ENCODE data around the gene AATF. TPM values are rescaled to one million over a fixed set of nuclear protein-coding genes. Genes with fewer than 3 reads are reported as not detected.

Gene AATF
- total RNA-seq, 2 experiments from 2014 or later, result 58.9 to 69.8 TPM

DNA sequence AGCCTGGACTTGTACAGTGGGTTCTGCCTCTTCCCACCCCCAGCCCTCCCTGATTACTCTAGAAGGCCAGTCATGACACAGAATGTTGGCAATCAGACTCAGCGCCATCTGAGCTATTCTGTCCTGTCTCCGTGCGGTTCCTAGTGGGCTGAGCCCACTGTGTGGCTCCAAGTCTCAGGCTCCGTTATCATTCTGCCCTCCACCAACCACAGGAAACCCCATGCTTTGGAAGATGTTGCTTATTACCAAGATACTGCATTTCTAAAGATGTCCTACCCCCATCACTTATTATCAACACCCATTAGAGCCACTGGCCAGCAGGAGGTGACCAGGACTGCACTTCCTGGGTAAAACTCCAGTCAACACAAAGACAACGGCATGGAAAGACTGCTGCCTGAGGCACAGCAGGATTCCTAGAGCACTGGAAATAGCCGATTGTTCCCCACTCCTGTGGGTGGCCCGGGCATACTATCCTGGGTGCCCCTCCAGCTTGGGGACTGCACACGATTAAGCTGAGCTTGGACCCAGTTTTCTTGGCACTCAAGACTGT lies 133.6 kb downstream of the AATF start:
- Mint-ChIP-seq H3K4me3 (no peak overlapping the region), H3K4me1 (ENCODE audit: low read depth) (no peaks in the 10 kb centered on the region), H3K27ac (no peak overlapping the region), H3K36me3 (ENCODE audit: low read depth) (peaks cover 23% of the 10 kb centered on the region), H3K9me3 (peaks cover 9% of the 10 kb centered on the region), H3K27me3 (ENCODE audit: low read depth) (no peaks in the 10 kb centered on the region)
- CTCF ChIA-PET, result interaction anchor here (0.9 kb wide), 1 partner anchor 311 kb away, joined by 3 read pairs; no protein-coding TSS in a partner anchor
- DNase-seq, result no peak
- intact Hi-C loops (cut with micrococcal nuclease), result no loop called here

- intact Hi-C loops (cut with micrococcal nuclease), result no loop called here
- H3K27ac Mint-ChIP-seq, result no peak overlapping the region
- H3K9me3 Mint-ChIP-seq, result peaks cover 9% of the 10 kb centered on the region
- peaks cover under 1% of the 10 kb centered on the region for H3K4me1 Mint-ChIP-seq (ENCODE audit: low read depth)
- CTCF ChIA-PET, result no interaction called here
- no peak overlapping the region for H3K4me3 Mint-ChIP-seq
- no peak for DNase-seq
- peaks cover 29% of the 10 kb centered on the region for H3K36me3 Mint-ChIP-seq (ENCODE audit: low read depth)
- H3K27me3 Mint-ChIP-seq (ENCODE audit: low read depth), result no peaks in the 10 kb centered on the region
These were observed 134.2 kb downstream of the AATF start for GRCh38 chr17:37082985-37083384.

DNA sequence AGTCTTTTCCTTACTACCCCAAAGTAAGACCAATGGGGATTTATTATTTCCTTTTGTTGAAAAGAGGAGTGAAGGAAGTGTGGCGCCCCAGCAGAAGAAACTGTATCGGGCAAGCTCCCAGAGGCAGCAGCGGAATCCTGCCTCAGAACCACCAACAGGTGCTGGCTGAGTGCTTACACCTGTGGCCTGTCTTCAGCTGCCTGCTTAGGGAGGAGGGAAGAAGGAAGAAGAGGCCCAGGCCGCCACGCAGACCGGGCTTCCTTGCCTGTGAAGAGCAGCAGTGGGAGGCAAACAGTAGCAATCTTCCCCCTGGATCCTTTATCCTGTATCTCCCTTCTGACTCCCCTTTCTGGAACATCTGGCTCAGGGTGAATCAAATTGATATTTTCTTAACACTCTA lies 134.7 kb downstream of the AATF start:
- Mint-ChIP-seq H3K27me3 (ENCODE audit: low read depth) (no peaks in the 10 kb centered on the region), H3K4me1 (ENCODE audit: low read depth) (peaks cover 4% of the 10 kb centered on the region), H3K36me3 (ENCODE audit: low read depth) (peaks cover 31% of the 10 kb centered on the region), H3K4me3 (no peak overlapping the region), H3K27ac (no peak overlapping the region), H3K9me3 (peaks cover 9% of the 10 kb centered on the region)
- no peak for DNase-seq
- CTCF ChIA-PET, result no interaction called here
- intact Hi-C loops (cut with micrococcal nuclease), result no loop called here

GRCh38 chr17:37084372-37084771 lies 135.6 kb downstream of the AATF start:
- H3K27ac Mint-ChIP-seq, result no peak overlapping the region
- intact Hi-C loops (cut with micrococcal nuclease), result no loop called here
- H3K27me3 Mint-ChIP-seq (ENCODE audit: low read depth), result no peaks in the 10 kb centered on the region
- CTCF ChIA-PET, result interaction anchor here (0.6 kb wide), 1 partner anchor 314 kb away, joined by 4 read pairs; no protein-coding TSS in a partner anchor
- H3K4me1 Mint-ChIP-seq (ENCODE audit: low read depth), result peaks cover 14% of the 10 kb centered on the region
- H3K9me3 Mint-ChIP-seq, result peaks cover 6% of the 10 kb centered on the region
- no peak for DNase-seq
- H3K4me3 Mint-ChIP-seq, result no peak overlapping the region
- peaks cover 38% of the 10 kb centered on the region for H3K36me3 Mint-ChIP-seq (ENCODE audit: low read depth)

DNA sequence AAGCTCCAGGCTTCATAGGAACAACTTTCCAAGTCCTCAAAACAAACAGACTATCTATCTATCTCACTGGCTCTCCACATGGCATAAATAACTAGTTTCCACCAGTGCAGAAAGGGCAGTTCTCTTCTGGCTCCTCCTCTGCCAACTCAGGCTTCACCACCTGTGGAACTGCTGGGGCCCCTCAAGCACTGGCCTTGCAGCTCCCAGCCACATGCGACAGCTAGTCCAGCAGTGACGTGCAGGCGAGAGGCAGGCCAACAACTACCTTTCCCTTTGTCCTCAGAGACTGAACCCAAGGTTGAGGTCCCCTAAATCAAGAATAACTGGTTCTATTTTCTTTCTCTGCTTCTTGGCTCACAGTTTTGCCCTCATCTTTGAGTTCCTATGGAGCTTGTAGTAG lies 137.6 kb downstream of the AATF start:
- H3K27ac Mint-ChIP-seq, result no peak overlapping the region
- DNase-seq, result no peak
- peaks cover 32% of the 10 kb centered on the region for H3K4me1 Mint-ChIP-seq (ENCODE audit: low read depth)
- peaks cover 1% of the 10 kb centered on the region for H3K9me3 Mint-ChIP-seq
- no peaks in the 10 kb centered on the region for H3K27me3 Mint-ChIP-seq (ENCODE audit: low read depth)
- H3K36me3 Mint-ChIP-seq (ENCODE audit: low read depth), result peaks cover 48% of the 10 kb centered on the region
- CTCF ChIA-PET, result interaction anchor here (0.6 kb wide), 1 partner anchor 1238 kb away, joined by 4 read pairs; no protein-coding TSS in a partner anchor
- intact Hi-C loops (cut with micrococcal nuclease), result no loop called here
- no peak overlapping the region for H3K4me3 Mint-ChIP-seq

DNA sequence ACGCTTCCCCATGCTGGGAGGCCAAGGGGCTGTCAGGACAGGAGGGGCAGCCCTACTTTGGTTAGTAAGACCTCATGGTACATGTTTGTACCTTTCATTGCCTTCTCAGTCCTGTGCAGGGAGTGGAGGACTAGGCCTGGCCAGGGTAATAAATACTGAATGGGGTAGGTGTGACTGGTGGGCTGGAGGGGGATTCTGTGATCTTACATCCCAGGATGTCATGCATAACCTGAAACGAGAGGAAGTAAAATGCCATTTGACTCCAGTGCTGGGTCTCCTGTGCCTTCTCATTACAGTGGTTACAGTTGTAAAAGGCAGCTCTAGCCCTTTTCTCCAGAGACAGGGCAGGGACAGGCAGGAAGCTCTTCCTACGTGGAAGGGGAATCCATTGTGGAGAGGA lies 138.2 kb downstream of the AATF start:
- Mint-ChIP-seq H3K4me1 (ENCODE audit: low read depth) (peaks cover 32% of the 10 kb centered on the region), H3K36me3 (ENCODE audit: low read depth) (peaks cover 47% of the 10 kb centered on the region), H3K27me3 (ENCODE audit: low read depth) (no peaks in the 10 kb centered on the region), H3K27ac (no peak overlapping the region), H3K4me3 (no peak overlapping the region), H3K9me3 (no peaks in the 10 kb centered on the region)
- CTCF ChIA-PET, result no interaction called here
- DNase-seq, result no peak
- intact Hi-C loops (cut with micrococcal nuclease), result no loop called here

DNA sequence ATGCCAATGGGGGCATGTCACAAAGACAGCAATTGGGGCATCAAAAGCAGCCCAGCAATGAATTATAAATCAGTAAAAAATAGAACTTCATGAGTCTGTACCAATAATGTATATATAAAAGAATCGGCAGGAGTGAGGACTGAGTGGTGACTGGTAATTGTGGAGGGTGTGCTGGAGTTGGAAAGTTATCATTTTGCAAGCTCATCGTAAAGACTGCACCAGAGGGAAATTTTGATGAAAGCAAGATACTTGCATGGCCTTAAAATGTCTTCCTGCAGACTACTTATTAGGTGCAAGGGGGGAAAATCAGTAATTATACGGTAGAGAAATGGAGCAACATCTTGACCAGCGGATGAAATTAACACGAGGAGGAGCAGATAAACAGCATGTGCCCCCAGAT lies 138.9 kb downstream of the AATF start:
- no peak overlapping the region for H3K4me3 Mint-ChIP-seq

GRCh38 chr17:37088459-37088858 lies 139.7 kb downstream of the AATF start:
- intact Hi-C loops (cut with micrococcal nuclease), result no loop called here
- Mint-ChIP-seq H3K4me3 (no peak overlapping the region), H3K36me3 (ENCODE audit: low read depth) (peaks cover 49% of the 10 kb centered on the region), H3K27me3 (ENCODE audit: low read depth) (no peaks in the 10 kb centered on the region), H3K9me3 (no peaks in the 10 kb centered on the region), H3K4me1 (ENCODE audit: low read depth) (peaks cover 32% of the 10 kb centered on the region), H3K27ac (no peak overlapping the region)
- DNase-seq, result peak; percentile 24
- CTCF ChIA-PET, result interaction anchor here (3.3 kb wide), 1 partner anchor 42 kb away, joined by 9 read pairs; no protein-coding TSS in a partner anchor

More for the DNA sequence above, 138.9 kb downstream of the AATF start:
- H3K4me1 Mint-ChIP-seq (ENCODE audit: low read depth), result peaks cover 32% of the 10 kb centered on the region
- intact Hi-C loops (cut with micrococcal nuclease), result no loop called here
- H3K27me3 Mint-ChIP-seq (ENCODE audit: low read depth), result no peaks in the 10 kb centered on the region
- DNase-seq, result no peak
- peaks cover 47% of the 10 kb centered on the region for H3K36me3 Mint-ChIP-seq (ENCODE audit: low read depth)
- no peaks in the 10 kb centered on the region for H3K9me3 Mint-ChIP-seq
- CTCF ChIA-PET, result no interaction called here
- H3K27ac Mint-ChIP-seq, result no peak overlapping the region

DNA sequence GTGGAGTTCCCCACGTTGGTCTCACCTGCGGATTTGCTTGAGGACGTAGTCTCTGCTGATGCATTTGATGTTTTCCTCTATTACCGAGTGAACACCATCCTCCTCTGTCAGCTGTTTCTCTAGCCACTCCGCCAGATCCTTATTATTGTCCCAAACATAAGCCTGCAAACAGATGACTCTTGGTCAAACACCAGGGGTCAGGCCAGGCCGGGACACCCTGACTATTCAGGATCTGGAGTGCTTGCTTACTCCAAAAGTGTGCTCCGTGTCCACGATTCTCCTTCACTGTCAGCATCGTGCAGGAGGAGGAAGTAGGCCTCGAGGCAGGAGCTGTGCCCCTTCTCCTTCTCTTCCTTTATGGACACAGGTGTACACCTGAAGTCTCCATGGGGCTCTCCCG lies 140.2 kb downstream of the AATF start:
- intact Hi-C loops (cut with micrococcal nuclease), result no loop called here
- no peak for DNase-seq
- no peaks in the 10 kb centered on the region for H3K27me3 Mint-ChIP-seq (ENCODE audit: low read depth)
- H3K36me3 Mint-ChIP-seq (ENCODE audit: low read depth), result peaks cover 49% of the 10 kb centered on the region
- no peaks in the 10 kb centered on the region for H3K9me3 Mint-ChIP-seq
- peaks cover 32% of the 10 kb centered on the region for H3K4me1 Mint-ChIP-seq (ENCODE audit: low read depth)
- no peak overlapping the region for H3K4me3 Mint-ChIP-seq
- no peak overlapping the region for H3K27ac Mint-ChIP-seq
- CTCF ChIA-PET, result interaction anchor here (0.5 to 3.3 kb wide), 2 partner anchors 42 to 126 kb away, joined by 3 to 9 read pairs; no protein-coding TSS in a partner anchor

DNA sequence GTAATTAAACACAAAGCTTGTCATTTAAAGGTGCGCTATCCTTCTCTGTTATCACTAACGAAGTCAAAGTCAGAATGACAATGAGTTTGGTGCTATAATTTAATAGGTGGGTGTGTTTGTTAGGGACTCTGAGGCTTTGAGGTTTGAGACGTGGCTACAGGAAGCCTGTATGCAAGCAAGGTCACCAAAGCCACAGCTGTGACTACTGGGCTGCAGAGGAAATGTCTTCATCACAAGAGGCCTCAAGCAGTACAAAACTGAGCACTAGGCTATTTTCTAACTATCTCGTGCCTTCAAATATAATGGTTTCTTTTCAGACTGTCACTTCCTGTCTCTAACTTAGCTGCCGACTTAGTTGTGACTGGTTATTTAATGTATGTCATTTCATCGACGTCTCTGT lies 141.2 kb downstream of the AATF start:
- no peak overlapping the region for H3K4me3 Mint-ChIP-seq
- H3K27ac Mint-ChIP-seq, result peak overlapping the region; percentile 65
- intact Hi-C loops (cut with micrococcal nuclease), result no loop called here
- DNase-seq, result peak; percentile 54
- CTCF ChIA-PET, result interaction anchor here (3.3 kb wide), 1 partner anchor 43 kb away, joined by 9 read pairs; no protein-coding TSS in a partner anchor
- peaks cover 32% of the 10 kb centered on the region for H3K4me1 Mint-ChIP-seq (ENCODE audit: low read depth)
- no peaks in the 10 kb centered on the region for H3K27me3 Mint-ChIP-seq (ENCODE audit: low read depth)
- no peaks in the 10 kb centered on the region for H3K9me3 Mint-ChIP-seq
- peaks cover 47% of the 10 kb centered on the region for H3K36me3 Mint-ChIP-seq (ENCODE audit: low read depth)

GRCh38 chr17:37090941-37091340 lies 142.2 kb downstream of the AATF start:
- Mint-ChIP-seq H3K27me3 (ENCODE audit: low read depth) (no peaks in the 10 kb centered on the region), H3K36me3 (ENCODE audit: low read depth) (peaks cover 42% of the 10 kb centered on the region)

GRCh38 chr17:37092071-37092470 lies 143.3 kb downstream of the AATF start:
- Mint-ChIP-seq H3K4me3 (no peak overlapping the region), H3K27me3 (ENCODE audit: low read depth) (no peaks in the 10 kb centered on the region), H3K36me3 (ENCODE audit: low read depth) (peaks cover 43% of the 10 kb centered on the region), H3K27ac (no peak overlapping the region), H3K4me1 (ENCODE audit: low read depth) (peaks cover 32% of the 10 kb centered on the region), H3K9me3 (no peaks in the 10 kb centered on the region)
- CTCF ChIA-PET, result no interaction called here
- intact Hi-C loops (cut with micrococcal nuclease), result no loop called here
- DNase-seq, result no peak

More at GRCh38 chr17:37090941-37091340, 142.2 kb downstream of the AATF start:
- Mint-ChIP-seq H3K4me1 (ENCODE audit: low read depth) (peaks cover 32% of the 10 kb centered on the region), H3K9me3 (no peaks in the 10 kb centered on the region), H3K27ac (no peak overlapping the region), H3K4me3 (no peak overlapping the region)
- intact Hi-C loops (cut with micrococcal nuclease), result no loop called here
- CTCF ChIA-PET, result interaction anchor here (3.3 kb wide), 1 partner anchor 44 kb away, joined by 9 read pairs; no protein-coding TSS in a partner anchor
- no peak for DNase-seq

DNA sequence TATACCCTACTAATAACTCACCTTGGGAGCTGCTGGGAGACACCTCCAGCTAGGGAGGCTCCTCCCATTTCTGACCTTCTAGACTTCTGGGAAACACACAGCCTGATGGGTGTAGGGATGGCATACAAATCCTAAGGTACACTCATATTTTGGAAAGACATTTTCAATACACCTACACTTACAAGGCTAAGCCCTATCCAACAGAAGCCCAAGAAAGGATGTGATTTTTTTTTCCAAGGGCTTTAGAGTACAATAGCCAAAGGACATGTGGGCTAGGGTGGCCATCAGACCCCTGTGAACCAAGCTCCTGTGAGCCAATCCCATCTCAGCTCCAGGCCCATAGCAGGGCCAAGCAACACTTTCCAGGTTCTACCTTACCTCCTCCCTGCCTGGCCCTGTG lies 143.9 kb downstream of the AATF start:
- CTCF ChIA-PET, result no interaction called here
- peaks cover 32% of the 10 kb centered on the region for H3K4me1 Mint-ChIP-seq (ENCODE audit: low read depth)

More for the DNA sequence above, 143.9 kb downstream of the AATF start:
- no peak for DNase-seq
- no peaks in the 10 kb centered on the region for H3K27me3 Mint-ChIP-seq (ENCODE audit: low read depth)
- H3K9me3 Mint-ChIP-seq, result no peaks in the 10 kb centered on the region
- peaks cover 40% of the 10 kb centered on the region for H3K36me3 Mint-ChIP-seq (ENCODE audit: low read depth)
- H3K27ac Mint-ChIP-seq, result no peak overlapping the region
- H3K4me3 Mint-ChIP-seq, result no peak overlapping the region
- intact Hi-C loops (cut with micrococcal nuclease), result no loop called here
